HG02759 (cell line): ENCODE data around the gene ZC2HC1C.

Experiments
- ATAC-seq: cut with Tn5 transposase; IDR thresholded peaks from one replicate; pipeline ENCODE4 v1.9.1; 2021; ENCODE audit warnings: mild to moderate bottlenecking, moderate library complexity; ENCODE audit not compliant: unreplicated experiment

Gene ZC2HC1C

DNA sequence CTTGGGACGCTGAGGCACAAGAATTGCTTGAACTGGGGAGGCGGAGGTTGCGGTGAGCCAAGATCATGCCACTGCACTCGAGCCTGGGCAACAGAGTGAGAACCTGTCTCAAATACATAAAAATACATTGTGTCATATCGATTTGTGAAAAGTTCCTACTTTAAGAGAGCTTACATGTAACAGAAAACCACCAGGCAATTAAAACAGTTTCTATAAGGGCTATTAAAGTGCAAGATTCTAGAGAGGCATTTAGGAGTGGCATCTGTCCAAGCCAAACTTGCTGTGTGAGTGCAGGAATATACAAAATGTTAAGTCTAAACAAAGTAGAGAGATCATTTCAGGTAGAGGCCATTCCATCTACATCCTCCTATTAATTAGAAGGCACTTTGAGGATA is 59.2 kb downstream of the ZC2HC1C start:
- no peak for ATAC-seq
